GM12878 (cell line): ENCODE data around the gene N4BP2L2. TPM values are rescaled to one million over a fixed set of nuclear protein-coding genes. Genes with fewer than 3 reads are reported as not detected.

ENCODE experiments used
- ATAC-seq: fragments of 200-7000 bp; cut with Tn5 transposase; 3 replicates; pipeline ENCODE4 v1.9.1; 2020; ENCODE audit warnings: mild to moderate bottlenecking, moderate library complexity
- BruUV-seq: library from RNA; stranded (reverse); fragments of 400-500 nt; replicated peaks from 2 replicates; lab custom pipeline; 2021; lab: Mats Ljungman, UMichigan
- CTCF ChIA-PET: fragments of 300-600 bp; sonication (Branson Sonifier 250); formaldehyde crosslinking; extraction: SDS; loops from one replicate; lab custom pipeline; 2021; ENCODE audit warnings: inconsistent platforms; lab: Yijun Ruan, JAX
- POLR2A ChIA-PET: fragments of 350-600 bp; formaldehyde crosslinking; extraction: SDS; loops from one replicate; lab custom pipeline; 2021; ENCODE audit warnings: inconsistent platforms; lab: Charles Lee
- RAD21 ChIA-PET: fragments of 300-600 bp; sonication (Branson Sonifier 250); formaldehyde crosslinking; loops from one replicate; lab custom pipeline; 2023; ENCODE audit warnings: antibody characterized with exemption; ENCODE audit not compliant: unreplicated experiment; lab: Charles Lee
- SMC1A ChIA-PET: fragments of 300-600 bp; sonication (Branson Sonifier 250); formaldehyde crosslinking; loops from one replicate; lab custom pipeline; 2023; ENCODE audit not compliant: unreplicated experiment, uncharacterized antibody; lab: Charles Lee
- DNase-seq: peaks from one replicate; pipeline ENCODE4 v3.0.0-alpha.2; 2011; ENCODE audit warnings: low read depth, low spot score
- FAIRE-seq: peaks from 3 replicates; lab custom pipeline; 2011; peaks lifted over from hg19 to GRCh38; lab: Jason Lieb, UNC
- H2AFZ ChIP-seq: 2 replicates; pipeline ENCODE4 v1.6.0; 2011; ENCODE audit warnings: low read depth, low read length, control low read depth; ENCODE audit not compliant: control insufficient read depth
- H3K27ac ChIP-seq: 2 replicates; pipeline ENCODE4 v1.5.1; 2011; ENCODE audit warnings: control low read depth; ENCODE audit not compliant: control insufficient read depth, insufficient read depth
- H3K27me3 ChIP-seq, 2 experiments: replicated peaks in 1 of 2; 2 replicates each; pipeline versions ENCODE4 v1.6.0 to v1.6.1; 2011; ENCODE audit warnings: low read length in 1 of 2; ENCODE audit not compliant: control insufficient read depth in 2 of 2, insufficient read depth in 2 of 2
- H3K36me3 ChIP-seq, 2 experiments: 2 replicates each; pipeline ENCODE4 v1.5.1; 2011; ENCODE audit warnings: low read length in 1 of 2; ENCODE audit not compliant: control insufficient read depth in 2 of 2, insufficient read depth in 2 of 2
- H3K4me1 ChIP-seq: 2 replicates; pipeline ENCODE4 v1.6.1; 2011; ENCODE audit warnings: mild to moderate bottlenecking, low read length, moderate library complexity, mixed read lengths; ENCODE audit not compliant: control insufficient read depth, insufficient read depth
- H3K4me2 ChIP-seq: 2 replicates; pipeline ENCODE4 v1.6.0; 2011; ENCODE audit warnings: control low read depth; ENCODE audit not compliant: control insufficient read depth, insufficient read depth
- H3K4me3 ChIP-seq: fragments of 200-600 bp; sonication (generic); 2 replicates; pipeline ENCODE4 v1.5.1; 2016
- H3K79me2 ChIP-seq: 2 replicates; pipeline ENCODE4 v1.6.0; 2011; ENCODE audit warnings: low read length; ENCODE audit not compliant: control insufficient read depth, insufficient read depth
- H3K9ac ChIP-seq: 2 replicates; pipeline ENCODE4 v1.8.0; 2011; ENCODE audit warnings: low read length, control low read depth, mixed read lengths; ENCODE audit not compliant: control insufficient read depth, insufficient read depth
- H3K9me3 ChIP-seq: replicated peaks from 3 replicates; pipeline ENCODE4 v1.5.1; 2011; ENCODE audit warnings: mild to moderate bottlenecking, low read length; ENCODE audit not compliant: control insufficient read depth, insufficient read depth
- H4K20me1 ChIP-seq: 2 replicates; pipeline ENCODE4 v1.6.0; 2011; ENCODE audit not compliant: control insufficient read depth, insufficient read depth
- ATF7 ChIP-seq: fragments of 450-650 bp; IDR thresholded peaks from 2 replicates; pipeline ENCODE4 v1.6.1; 2016; ENCODE audit warnings: low read depth, mild to moderate bottlenecking
- E2F8 ChIP-seq: fragments of 450-650 bp; IDR thresholded peaks from 2 replicates; pipeline ENCODE4 v1.6.1; 2018; ENCODE audit warnings: mild to moderate bottlenecking, low read depth, moderate library complexity; ENCODE audit not compliant: partially characterized antibody
- STAT3 ChIP-seq: IDR thresholded peaks from 2 replicates; pipeline ENCODE4 v1.6.1; 2011; ENCODE audit warnings: low read depth, low read length, improper control_type of control experiment
- TCF12 ChIP-seq: IDR thresholded peaks from 2 replicates; pipeline ENCODE4 v1.6.1; 2011; ENCODE audit warnings: low read depth, mild to moderate bottlenecking, low read length
- ZBTB11 ChIP-seq: fragments of 450-650 bp; formaldehyde crosslinking; IDR thresholded peaks from 2 replicates; pipeline ENCODE4 v1.5.0; 2022; ENCODE audit warnings: mild to moderate bottlenecking, missing genetic modification characterization
- WGBS: methylation state at CpG from one replicate; pipeline ENCODE4 v1.1.6; 2016; ENCODE audit warnings: low lambda C conversion rate; ENCODE audit not compliant: insufficient replicate concordance, insufficient coverage; ENCODE audit errors: missing lambda C conversion rate; 5-methylcytosine and 5-hydroxymethylcytosine counted together
- in situ Hi-C: fragments of 300-500 bp; cut with MboI; formaldehyde crosslinking; loops from 9 replicates; pipeline ENCODE4 v1.14.3; 2018; ENCODE audit warnings: mixed read lengths
- intact Hi-C: fragments of 100-400 bp; cut with micrococcal nuclease; formaldehyde crosslinking; loops from one replicate; pipeline ENCODE4 v1.14.2; 2022; ENCODE audit not compliant: unreplicated experiment
- polyA plus RNA-seq, 11 experiments: library from polyadenylated mRNA; depleted of rRNA in 4 of 11; unstranded in 6 of 11; stranded (reverse) in 5 of 11; fragments of >200 nt; fragmentation: Nextera tagmentation in 4 of 11; fragmentation: Illumina TruSeq in 1 of 11; extraction: Ambion mirVana in 4 of 11; extraction: Trizol in 1 of 11; gene quantifications; 1 replicate in 1 of 11; 2 replicates in 10 of 11; pipeline versions ENCODE4 v1.2.1 to v1.2.3, GENCODE V29; 2011 to 2016; ENCODE audit warnings: inconsistent platforms in 2 of 11, missing spikeins in 2 of 11, low read depth in 1 of 11
- total RNA-seq, 4 experiments: library from RNA; depleted of rRNA in 3 of 4; stranded (reverse); fragments of >200 nt in 3 of 4; fragmentation: Illumina TruSeq in 1 of 4; extraction: Trizol in 1 of 4; gene quantifications; 2 replicates each; pipeline versions ENCODE4 v1.2.1 to v1.2.3, GENCODE V29; 2013 to 2021

N4BP2L2 gene
- total and polyA plus RNA-seq, 10 of the 15 experiments (the other 5 are each of a cell fraction or from before 2014, with no cell fraction given): 41.7 to 87.1 (median 61.2) TPM

- no peaks in the 10 kb centered on the region for H4K20me1 ChIP-seq
- H3K4me3 ChIP-seq: no peak overlapping the region
- H3K9ac ChIP-seq: no peak overlapping the region
- SMC1A ChIA-PET: no interaction called here
- H3K79me2 ChIP-seq: no peaks in the 10 kb centered on the region
- intact Hi-C loops: no loop called here
- no peaks in the 10 kb centered on the region for H3K27me3 ChIP-seq
- 93% methylated on average over 4 of the region's 4 CpGs for WGBS
- H3K27ac ChIP-seq: no peak overlapping the region
- ATAC-seq (no peak), FAIRE-seq (no peak), DNase-seq (no peak)
- POLR2A ChIA-PET: no interaction called here
- peaks cover 0 to 7% of the 10 kb centered on the region in 2 experiments; a peak in 1 of 4 replicates for H3K36me3 ChIP-seq
- H3K4me2 ChIP-seq: no peak overlapping the region
- H3K9me3 ChIP-seq: no peaks in the 10 kb centered on the region
- in situ Hi-C loops: no loop called here
- no peaks in the 10 kb centered on the region for H3K4me1 ChIP-seq
- no peak for TF ChIP-seq E2F8
- no peak for TF ChIP-seq ATF7
- no peak for TF ChIP-seq ZBTB11 (CRISPR knock-in tag)
- TF ChIP-seq TCF12: no peak
- TF ChIP-seq STAT3: no peak
- RAD21 ChIA-PET: no interaction called here
- no TSS peak for BruUV-seq
- H2AFZ ChIP-seq: no peak overlapping the region
- CTCF ChIA-PET: no interaction called here
Measured at GRCh38 chr13:32511482-32511881, 27.1 kb downstream of the N4BP2L2 start.
